Right atrium auricular region (tissue), 2 donors: ENCODE measurements around the gene RBPJL. TPM values are rescaled to one million over a fixed set of nuclear protein-coding genes. Genes with fewer than 3 reads are reported as not detected.

ENCODE experiments used
- DNase-seq: peaks from one replicate; pipeline ENCODE4 v3.0.0-alpha.2; 2019; ENCODE audit warnings: low spot score
- H3K27ac ChIP-seq, 2 donors: fragments of 200-600 bp; sonication (generic); 1 replicate in 1 of 2; 2 replicates in 1 of 2; pipeline ENCODE4 v1.5.1; 2016 to 2019
- H3K27me3 ChIP-seq, 2 donors: fragments of 200-600 bp; sonication (generic); one replicate each; pipeline versions ENCODE4 v1.5.1 to v1.6.0; 2017 to 2019
- H3K36me3 ChIP-seq: fragments of 200-600 bp; sonication (generic); one replicate; pipeline ENCODE4 v1.5.1; 2016
- H3K4me1 ChIP-seq, 2 donors: fragments of 200-600 bp; sonication (generic); one replicate each; pipeline versions ENCODE4 v1.5.1 to v1.6.0; 2017 to 2019
- H3K4me3 ChIP-seq, 2 donors: fragments of 200-600 bp; sonication (generic); 1 replicate in 1 of 2; 2 replicates in 1 of 2; pipeline ENCODE4 v1.5.1; 2017 to 2019; ENCODE audit warnings: mild to moderate bottlenecking in 1 of 2, moderate library complexity in 1 of 2
- H3K9me3 ChIP-seq, 2 donors: fragments of 200-600 bp; sonication (generic); one replicate each; pipeline ENCODE4 v1.5.1; 2019
- CTCF ChIP-seq, 2 donors: fragments of 200-600 bp; sonication (generic); IDR thresholded peaks; one replicate each; pipeline ENCODE4 v1.5.1; 2019; ENCODE audit warnings: antibody characterized with exemption in 2 of 2
- total RNA-seq, 2 donors: library from RNA; depleted of rRNA; stranded (reverse); fragments of >200 nt; gene quantifications; one replicate each; pipeline ENCODE4 v1.1.0, GENCODE V29; 2016

The RBPJL gene
- total RNA-seq: not detected

GRCh38 chr20:45306431-45306982 is at the start of gene RBPJL:
RBPJL (plus strand) TSS chr20:45306840; CDS start chr20:45306923, 83 bp downstream.
- no peak within 1 kb of the TSS for H3K4me3 ChIP-seq
- H3K27ac ChIP-seq: no peak within 1 kb of the TSS
- H3K4me1 ChIP-seq: peaks cover 0 to 12% of the 10 kb centered on the region in 2 donors
- H3K9me3 ChIP-seq: no peaks in the 10 kb centered on the region
- no peaks in the 10 kb centered on the region for H3K27me3 ChIP-seq
- TF ChIP-seq CTCF (IDR thresholded peaks at IDR 0.05): peak; percentile 67 to 82
- no peaks in the 10 kb centered on the region for H3K36me3 ChIP-seq
- DNase-seq: no peak

GRCh38 chr20:45257161-45257560 is 49.5 kb upstream of the RBPJL start:
- no peaks in the 10 kb centered on the region for H3K36me3 ChIP-seq
- no peak for DNase-seq
- no peaks in the 10 kb centered on the region for H3K27me3 ChIP-seq
- no peak overlapping the region for H3K27ac ChIP-seq
- H3K4me3 ChIP-seq: no peak overlapping the region
- H3K4me1 ChIP-seq: peaks cover 0 to 7% of the 10 kb centered on the region in 2 donors
- no peak for TF ChIP-seq CTCF (IDR thresholded peaks at IDR 0.05)
- H3K9me3 ChIP-seq: no peaks in the 10 kb centered on the region

- TF ChIP-seq CTCF (IDR thresholded peaks at IDR 0.05): no peak
- no peak for DNase-seq
Observed at GRCh38 chr20:45257711-45258110, 48.9 kb upstream of the RBPJL start.

GRCh38 chr20:45258259-45258658 is 48.4 kb upstream of the RBPJL start:
- no peak for DNase-seq
- H3K4me1 ChIP-seq: peaks cover 0 to 7% of the 10 kb centered on the region in 2 donors
- no peaks in the 10 kb centered on the region for H3K36me3 ChIP-seq
- no peaks in the 10 kb centered on the region for H3K9me3 ChIP-seq
- H3K27ac ChIP-seq: no peak overlapping the region
- H3K27me3 ChIP-seq: no peaks in the 10 kb centered on the region
- TF ChIP-seq CTCF (IDR thresholded peaks at IDR 0.05): no peak
- no peak overlapping the region for H3K4me3 ChIP-seq

More at GRCh38 chr20:45257711-45258110, 48.9 kb upstream of the RBPJL start:
- Histone ChIP-seq H3K27ac (no peak overlapping the region), H3K36me3 (no peaks in the 10 kb centered on the region), H3K9me3 (no peaks in the 10 kb centered on the region), H3K4me3 (no peak overlapping the region), H3K4me1 (peaks cover 0 to 7% of the 10 kb centered on the region in 2 donors), H3K27me3 (no peaks in the 10 kb centered on the region)

- H3K27me3 ChIP-seq: no peaks in the 10 kb centered on the region
Observed at GRCh38 chr20:45258664-45259063, 48.0 kb upstream of the RBPJL start.

More at GRCh38 chr20:45258664-45259063, 48.0 kb upstream of the RBPJL start:
- Histone ChIP-seq H3K27ac (no peak overlapping the region), H3K4me1 (peaks cover 0 to 7% of the 10 kb centered on the region in 2 donors), H3K36me3 (no peaks in the 10 kb centered on the region), H3K4me3 (no peak overlapping the region), H3K9me3 (no peaks in the 10 kb centered on the region)
- DNase-seq: no peak
- no peak for TF ChIP-seq CTCF (IDR thresholded peaks at IDR 0.05)
